Transverse colon (tissue), 4 donors: Measurements from ENCODE around the gene ASAP3. TPM values are rescaled to one million over a fixed set of nuclear protein-coding genes. Genes with fewer than 3 reads are reported as not detected.

Source experiments
- DNase-seq: peaks from one replicate; pipeline ENCODE4 v3.0.0-alpha.2; 2019
- H3K27ac ChIP-seq, 4 donors: fragments of 200-600 bp; sonication (generic); 2 replicates each; pipeline ENCODE4 v1.5.1; 2016 to 2018; ENCODE audit warnings: inconsistent platforms in 4 of 4
- H3K27me3 ChIP-seq: fragments of 200-600 bp; sonication (generic); 2 replicates; pipeline ENCODE4 v1.5.1; 2017; ENCODE audit warnings: inconsistent platforms
- H3K36me3 ChIP-seq, 4 donors: fragments of 200-600 bp; sonication (generic); 2 replicates each; pipeline ENCODE4 v1.5.1; 2017 to 2019; ENCODE audit warnings: inconsistent platforms in 4 of 4
- H3K4me1 ChIP-seq, 4 donors: fragments of 200-600 bp; sonication (generic); 2 replicates each; pipeline ENCODE4 v1.5.1; 2017 to 2020; ENCODE audit warnings: inconsistent platforms in 4 of 4
- H3K4me3 ChIP-seq, 4 donors: fragments of 200-600 bp; sonication (generic); 1 replicate in 1 of 4; 2 replicates in 3 of 4; pipeline versions ENCODE4 v1.5.1 to v1.6.1; 2017 to 2019; ENCODE audit warnings: inconsistent platforms in 4 of 4
- H3K9me3 ChIP-seq, 2 donors: fragments of 200-600 bp; sonication (generic); 2 replicates each; pipeline ENCODE4 v1.5.1; 2017 to 2019; ENCODE audit warnings: inconsistent platforms in 2 of 2
- EP300 ChIP-seq: sonication (generic); formaldehyde crosslinking; IDR thresholded peaks from one replicate; pipeline ENCODE4 v1.6.1; 2017; ENCODE audit warnings: antibody characterized with exemption, low read depth
- POLR2A ChIP-seq: fragments of 450-650 bp; IDR thresholded peaks from one replicate; pipeline ENCODE4 v1.6.1; 2016; ENCODE audit warnings: antibody characterized with exemption, mild to moderate bottlenecking, moderate library complexity
- POLR2AphosphoS5 ChIP-seq, 3 donors: sonication (generic); formaldehyde crosslinking; IDR thresholded peaks; one replicate each; pipeline ENCODE4 v1.6.1; 2016; ENCODE audit warnings: antibody characterized with exemption in 3 of 3
- WGBS, 2 donors: methylation state at CpG; one replicate each; pipeline ENCODE4 v1.1.5; 2018; ENCODE audit warnings: low coverage in 1 of 2; 5-methylcytosine and 5-hydroxymethylcytosine counted together
- in situ Hi-C, 4 donors: fragments of 200-750 bp; cut with MboI; loops; one replicate each; pipeline versions ENCODE4 v1.15.0 to v1.15.1; 2017; ENCODE audit warnings: low sequenced_read_pairs in 3 of 4, low pct_ligation_motif_present in 1 of 4, low pct_unique_long_range_greater_than_20kb in 1 of 4
- intact Hi-C: fragments of 100-400 bp; cut with DNase I; formaldehyde crosslinking; loops from one replicate; pipeline ENCODE4 v1.15.1; 2023; ENCODE audit warnings: low total_unique reads
- total RNA-seq, 4 donors: library from RNA; depleted of rRNA; stranded (reverse); fragments of >200 nt; gene quantifications; one replicate each; pipeline ENCODE4 v1.1.0, GENCODE V29; 2016
- TF ChIP-seq, protein P1 (sequence below), 5 experiments: fragments of 200-600 bp in 3 of 5; fragments of 450-650 bp in 2 of 5; sonication (generic) in 3 of 5; IDR thresholded peaks; 1 replicate in 2 of 5; 2 replicates in 3 of 5; pipeline ENCODE4 v1.5.1; 2016 to 2017; ENCODE audit warnings: antibody characterized with exemption in 5 of 5, inconsistent platforms in 3 of 5, mild to moderate bottlenecking in 2 of 5, moderate library complexity in 1 of 5

Gene ASAP3
- total RNA-seq, 4 donors from 2014 or later: 38.2 to 62.9 (median 48.3) TPM

GRCh38 chr1:23395849-23396248 is 88.1 kb downstream of the ASAP3 start:
- H3K4me3 ChIP-seq: no peak overlapping the region
- 89 to 90% methylated on average over 4 of the region's 4 CpGs for WGBS, 2 donors
- H3K27me3 ChIP-seq: no peaks in the 10 kb centered on the region
- no peaks in the 10 kb centered on the region for H3K9me3 ChIP-seq
- intact Hi-C loops (no loop called here), in situ Hi-C loops (no loop called here)
- H3K27ac ChIP-seq: peak overlapping the region; percentile 73 to 86 (median 79)
- DNase-seq: no peak
- peaks cover 0 to 8% (median 0%) of the 10 kb centered on the region in 4 donors for H3K36me3 ChIP-seq
- peaks cover 0 to 26% (median 18%) of the 10 kb centered on the region in 4 donors for H3K4me1 ChIP-seq
- no peak for TF ChIP-seq POLR2AphosphoS5 (IDR thresholded peaks at IDR 0.05)
- no peak for TF ChIP-seq EP300
- TF ChIP-seq, protein P1, sequence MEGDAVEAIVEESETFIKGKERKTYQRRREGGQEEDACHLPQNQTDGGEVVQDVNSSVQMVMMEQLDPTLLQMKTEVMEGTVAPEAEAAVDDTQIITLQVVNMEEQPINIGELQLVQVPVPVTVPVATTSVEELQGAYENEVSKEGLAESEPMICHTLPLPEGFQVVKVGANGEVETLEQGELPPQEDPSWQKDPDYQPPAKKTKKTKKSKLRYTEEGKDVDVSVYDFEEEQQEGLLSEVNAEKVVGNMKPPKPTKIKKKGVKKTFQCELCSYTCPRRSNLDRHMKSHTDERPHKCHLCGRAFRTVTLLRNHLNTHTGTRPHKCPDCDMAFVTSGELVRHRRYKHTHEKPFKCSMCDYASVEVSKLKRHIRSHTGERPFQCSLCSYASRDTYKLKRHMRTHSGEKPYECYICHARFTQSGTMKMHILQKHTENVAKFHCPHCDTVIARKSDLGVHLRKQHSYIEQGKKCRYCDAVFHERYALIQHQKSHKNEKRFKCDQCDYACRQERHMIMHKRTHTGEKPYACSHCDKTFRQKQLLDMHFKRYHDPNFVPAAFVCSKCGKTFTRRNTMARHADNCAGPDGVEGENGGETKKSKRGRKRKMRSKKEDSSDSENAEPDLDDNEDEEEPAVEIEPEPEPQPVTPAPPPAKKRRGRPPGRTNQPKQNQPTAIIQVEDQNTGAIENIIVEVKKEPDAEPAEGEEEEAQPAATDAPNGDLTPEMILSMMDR (IDR thresholded peaks at IDR 0.05): no peak
- no peak for TF ChIP-seq POLR2A

- intact Hi-C loops (no loop called here), in situ Hi-C loops (no loop called here)
- peak overlapping the region; percentile 73 to 86 (median 79) for H3K27ac ChIP-seq
- H3K4me1 ChIP-seq: peaks cover 0 to 26% (median 18%) of the 10 kb centered on the region in 4 donors
- H3K9me3 ChIP-seq: no peaks in the 10 kb centered on the region
- no peak for DNase-seq
- TF ChIP-seq POLR2A (no peak), EP300 (no peak), POLR2AphosphoS5 (IDR thresholded peaks at IDR 0.05) (no peak)
- TF ChIP-seq, protein P1 (IDR thresholded peaks at IDR 0.05): no peak
- WGBS, 2 donors: 72 to 100% methylated on average over 1 to 8 of the region's 8 CpGs
- H3K36me3 ChIP-seq: peaks cover 0 to 8% (median 0%) of the 10 kb centered on the region in 4 donors
- no peaks in the 10 kb centered on the region for H3K27me3 ChIP-seq
- no peak overlapping the region for H3K4me3 ChIP-seq
Measured at GRCh38 chr1:23395154-23395724, 88.7 kb downstream of the ASAP3 start.

- WGBS, 2 donors: 45 to 62% methylated on average over 3 to 7 of the region's 7 CpGs
- in situ Hi-C loops: no loop called here
- Histone ChIP-seq H3K27ac (peak overlapping the region; percentile 73 to 86 (median 79)), H3K36me3 (peaks cover 0 to 8% (median 0%) of the 10 kb centered on the region in 4 donors), H3K4me1 (peaks cover 0 to 26% (median 18%) of the 10 kb centered on the region in 4 donors), H3K4me3 (no peak overlapping the region), H3K27me3 (no peaks in the 10 kb centered on the region), H3K9me3 (no peaks in the 10 kb centered on the region)
- intact Hi-C loops: no loop called here
- TF ChIP-seq POLR2AphosphoS5 (IDR thresholded peaks at IDR 0.05): peak in 2 of 3 donors; percentile 36 to 53
- TF ChIP-seq, protein P1 (IDR thresholded peaks at IDR 0.05): no peak
- peak; percentile 70 for DNase-seq
Measured at GRCh38 chr1:23394684-23395083, 89.3 kb downstream of the ASAP3 start.

GRCh38 chr1:23394181-23394580 is 89.8 kb downstream of the ASAP3 start:
- Histone ChIP-seq H3K27me3 (no peaks in the 10 kb centered on the region), H3K9me3 (no peaks in the 10 kb centered on the region), H3K27ac (peak overlapping the region; percentile 73 to 86 (median 79)), H3K36me3 (peaks cover 0 to 8% (median 0%) of the 10 kb centered on the region in 4 donors), H3K4me3 (no peak overlapping the region), H3K4me1 (peaks cover 0 to 26% (median 18%) of the 10 kb centered on the region in 4 donors)
- in situ Hi-C loops: no loop called here
- TF ChIP-seq, protein P1 (IDR thresholded peaks at IDR 0.05): no peak
- TF ChIP-seq EP300: no peak
- TF ChIP-seq POLR2AphosphoS5 (IDR thresholded peaks at IDR 0.05): no peak
- no peak for TF ChIP-seq POLR2A
- WGBS, 2 donors: 59% methylated on average over 4 of the region's 4 CpGs; no CpG with 5 or more reads in 1 of the 2 donors
- DNase-seq: no peak
- intact Hi-C loops: no loop called here
